Small intestine (tissue), 7 donors: Measurements from ENCODE around the gene SBNO1. TPM values are rescaled to one million over a fixed set of nuclear protein-coding genes. Genes with fewer than 3 reads are reported as not detected.
"Not testable (repeated sequence)": the region's sequence is repeated elsewhere in the genome, so short reads cannot be mapped to it uniquely, and the experiment has no call there.

Experiments
- DNase-seq, 2 donors: peaks; one replicate each; pipeline versions ENCODE4 v3.0.0 to v3.0.0-alpha.2; 2013
- FAIRE-seq: peaks from 2 replicates; lab custom pipeline; 2012; peaks lifted over from hg19 to GRCh38; lab: Jason Lieb, UNC
- H3K27ac ChIP-seq, 3 donors: one replicate each; pipeline ENCODE4 v1.5.1; 2013; ENCODE audit warnings: low read length in 2 of 3, mild to moderate bottlenecking in 2 of 3, control low read depth in 1 of 3, inconsistent platforms in 1 of 3, low read depth in 1 of 3, moderate library complexity in 1 of 3
- H3K27me3 ChIP-seq, 3 donors: one replicate each; pipeline ENCODE4 v1.6.1; 2013; ENCODE audit warnings: low read length in 3 of 3, inconsistent platforms in 1 of 3; ENCODE audit not compliant: control insufficient read depth in 3 of 3, insufficient read depth in 3 of 3
- H3K36me3 ChIP-seq, 3 donors: one replicate each; pipeline ENCODE4 v1.6.1; 2013; ENCODE audit warnings: low read length in 3 of 3, inconsistent platforms in 1 of 3, low read depth in 1 of 3, mild to moderate bottlenecking in 1 of 3, moderate library complexity in 1 of 3; ENCODE audit not compliant: control insufficient read depth in 3 of 3, insufficient read depth in 2 of 3
- H3K4me1 ChIP-seq, 3 donors: one replicate each; pipeline ENCODE4 v1.6.1; 2013; ENCODE audit warnings: low read length in 2 of 3, inconsistent platforms in 1 of 3, low read depth in 1 of 3, mild to moderate bottlenecking in 1 of 3, moderate library complexity in 1 of 3; ENCODE audit not compliant: control insufficient read depth in 3 of 3, insufficient read depth in 2 of 3
- H3K4me3 ChIP-seq, 3 donors: one replicate each; pipeline ENCODE4 v1.5.1; 2013; ENCODE audit warnings: low read length in 3 of 3, control low read depth in 1 of 3, inconsistent platforms in 1 of 3, low read depth in 1 of 3, mild to moderate bottlenecking in 1 of 3, moderate library complexity in 1 of 3
- H3K9me3 ChIP-seq, 2 donors: one replicate each; pipeline ENCODE4 v1.6.1; 2013; ENCODE audit warnings: low read depth in 1 of 2, low read length in 1 of 2; ENCODE audit not compliant: control insufficient read depth in 2 of 2, insufficient read depth in 1 of 2
- WGBS, 3 donors: extraction: QIAGEN DNeasy Blood & Tissue Kit; methylation state at CpG; one replicate each; pipeline ENCODE4 v1.1.7; 2013; 5-methylcytosine and 5-hydroxymethylcytosine counted together
- polyA plus RNA-seq, 4 donors: library from polyadenylated mRNA; stranded (reverse) in 3 of 4; unstranded in 1 of 4; fragments of 200-250 nt in 3 of 4; fragments of 120-200 nt in 1 of 4; gene quantifications; one replicate each; pipeline versions ENCODE4 v1.2.1 to v1.2.3, GENCODE V29; 2013
- donor health status: healthy with polysubstance abuse.
- donor health status: control.
- donor health status: control.
- donor health status: Bipolar disorder and iron deficiency.
- donor health status: healthy.

SBNO1 gene
- polyA plus RNA-seq, 4 donors, result 5.1 to 19.9 (median 6.5) TPM

DNA sequence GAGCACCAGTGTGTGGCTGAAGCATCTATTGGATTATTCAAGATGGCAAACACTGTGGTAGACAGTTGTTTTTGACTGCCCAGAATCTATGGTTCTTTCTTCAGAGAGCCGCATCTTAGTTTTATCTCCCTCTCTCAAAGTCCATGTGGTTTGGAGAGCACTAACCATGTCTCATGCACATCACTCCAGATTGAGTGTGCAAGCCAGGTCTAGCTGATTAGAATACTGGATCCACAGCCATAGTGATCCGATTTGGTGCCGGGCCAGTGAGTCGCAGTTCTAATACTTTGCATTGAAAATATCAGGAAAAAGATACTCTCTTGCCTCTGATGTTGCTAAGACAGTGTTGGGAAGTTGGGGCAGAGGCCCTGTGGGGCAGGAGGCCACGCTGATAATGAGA is 4.6 kb upstream of the SBNO1 start:
- no peak for DNase-seq
- H3K4me3 ChIP-seq, result no peak overlapping the region
- no peaks in the 10 kb centered on the region for H3K9me3 ChIP-seq
- H3K4me1 ChIP-seq, result no peaks in the 10 kb centered on the region
- no peak overlapping the region for H3K27ac ChIP-seq
- H3K36me3 ChIP-seq, result no peaks in the 10 kb centered on the region
- WGBS, 3 donors, result 92 to 94% (median 94%) methylated on average over 5 of the region's 5 CpGs
- H3K27me3 ChIP-seq, result no peaks in the 10 kb centered on the region
- no peak for FAIRE-seq

DNA sequence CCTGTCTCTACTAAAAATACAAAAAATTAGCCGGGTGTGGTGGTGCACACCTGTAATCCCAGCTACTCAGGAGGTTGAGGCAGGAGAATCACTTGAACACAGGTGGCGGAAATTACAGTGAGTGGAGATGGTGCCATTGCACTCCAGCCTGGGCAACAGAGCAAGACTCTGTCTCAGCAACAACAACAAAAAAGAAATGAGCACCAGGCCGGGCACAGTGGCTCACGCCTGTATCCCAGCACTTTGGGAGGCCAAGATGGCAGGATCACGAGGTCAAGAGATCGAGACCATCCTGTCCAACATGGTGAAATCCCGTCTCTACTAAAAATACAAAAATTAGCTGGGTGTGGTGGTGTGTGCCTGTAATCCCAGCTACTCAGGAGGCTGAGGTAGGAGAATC is 3.8 kb upstream of the SBNO1 start:
- not testable (repeated sequence) for H3K27me3 ChIP-seq, H3K36me3 ChIP-seq, H3K27ac ChIP-seq, H3K4me3 ChIP-seq, FAIRE-seq, H3K4me1 ChIP-seq, DNase-seq, H3K9me3 ChIP-seq
- 92 to 98% (median 95%) methylated on average over 7 of the region's 7 CpGs for WGBS, 3 donors

DNA sequence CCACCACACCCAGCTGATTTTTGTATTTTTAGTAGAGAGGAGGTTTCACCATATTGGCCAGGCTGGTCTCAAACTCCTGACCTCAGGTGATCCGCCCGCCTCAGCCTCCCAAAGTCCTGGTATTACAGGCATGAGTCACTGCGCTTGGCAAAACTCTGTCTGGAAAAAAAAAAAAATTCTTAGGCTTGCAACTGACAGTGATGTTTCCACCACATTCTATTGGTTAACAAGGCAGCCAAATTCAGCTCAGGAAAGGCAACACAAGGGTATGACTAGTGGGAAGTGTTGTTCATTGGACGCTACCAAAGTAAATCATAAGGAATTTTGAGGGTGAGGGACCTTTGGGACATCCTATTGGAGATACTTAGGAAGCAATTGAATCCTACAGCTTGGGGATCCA is 2.9 kb upstream of the SBNO1 start:
- Histone ChIP-seq H3K9me3 (no peaks in the 10 kb centered on the region), H3K27me3 (no peaks in the 10 kb centered on the region), H3K27ac (no peak overlapping the region), H3K36me3 (no peaks in the 10 kb centered on the region), H3K4me1 (peaks cover 0 to 2% (median 0%) of the 10 kb centered on the region in 3 donors), H3K4me3 (no peak overlapping the region)
- WGBS, 3 donors, result 93 to 97% (median 95%) methylated on average over 4 of the region's 4 CpGs
- DNase-seq (no peak), FAIRE-seq (no peak)

GRCh38 chr12:123365025-123365917 is 624 bp upstream of the SBNO1 start:
- Histone ChIP-seq H3K9me3 (no peaks in the 10 kb centered on the region), H3K4me3 (peak overlapping the region; percentile 47 to 97 (median 92)), H3K27ac (peak overlapping the region; percentile 78 to 97 (median 93)), H3K36me3 (peaks cover 0 to 10% (median 0%) of the 10 kb centered on the region in 3 donors), H3K4me1 (peaks cover 0 to 5% (median 0%) of the 10 kb centered on the region in 3 donors), H3K27me3 (no peaks in the 10 kb centered on the region)
- WGBS, 3 donors, result 0 to 1% (median 0%) methylated on average over 52 to 61 of the region's 61 CpGs
- DNase-seq (peak; percentile 99), FAIRE-seq (no peak)

- 0% methylated on average over 59 to 62 of the region's 62 CpGs for WGBS, 3 donors
- Histone ChIP-seq H3K27me3 (no peaks in the 10 kb centered on the region), H3K36me3 (peaks cover 0 to 15% (median 0%) of the 10 kb centered on the region in 3 donors), H3K4me3 (peak overlapping the region; percentile 92 to 97 (median 94)), H3K27ac (peak overlapping the region; percentile 84 to 88 (median 87)), H3K4me1 (peaks cover 0 to 5% (median 0%) of the 10 kb centered on the region in 3 donors), H3K9me3 (no peaks in the 10 kb centered on the region)
- FAIRE-seq, result no peak
- DNase-seq, result peak; percentile 17 to 47
Observed at GRCh38 chr12:123363740-123364531, 711 bp downstream of the SBNO1 start.

DNA sequence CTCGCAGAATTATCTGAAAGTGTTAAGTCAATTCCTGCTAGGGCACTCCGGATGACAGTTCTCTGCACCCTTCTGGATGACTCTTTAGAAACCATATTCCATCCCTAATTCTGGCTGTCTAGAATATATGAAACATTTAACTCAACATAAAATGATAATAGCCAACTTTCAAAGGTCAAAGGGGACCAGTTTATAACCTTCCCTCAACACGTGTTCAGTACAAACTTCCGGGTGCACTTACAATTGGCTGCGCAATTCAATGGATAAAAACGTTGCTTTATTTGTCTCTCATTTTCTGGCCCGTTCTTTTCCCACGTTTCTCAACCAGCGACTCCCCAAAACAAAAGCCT is 1.3 kb downstream of the SBNO1 start:
- Histone ChIP-seq H3K27me3 (no peaks in the 10 kb centered on the region), H3K9me3 (no peaks in the 10 kb centered on the region), H3K4me3 (peak overlapping the region; percentile 92 to 97 (median 94)), H3K4me1 (peaks cover 0 to 5% (median 0%) of the 10 kb centered on the region in 3 donors), H3K27ac (peak overlapping the region; percentile 23 to 88 (median 34)), H3K36me3 (peaks cover 0 to 15% (median 0%) of the 10 kb centered on the region in 3 donors)
- WGBS, 3 donors, result 1 to 3% (median 3%) methylated on average over 9 of the region's 9 CpGs
- FAIRE-seq (no peak), DNase-seq (peak; percentile 62 to 68)

DNA sequence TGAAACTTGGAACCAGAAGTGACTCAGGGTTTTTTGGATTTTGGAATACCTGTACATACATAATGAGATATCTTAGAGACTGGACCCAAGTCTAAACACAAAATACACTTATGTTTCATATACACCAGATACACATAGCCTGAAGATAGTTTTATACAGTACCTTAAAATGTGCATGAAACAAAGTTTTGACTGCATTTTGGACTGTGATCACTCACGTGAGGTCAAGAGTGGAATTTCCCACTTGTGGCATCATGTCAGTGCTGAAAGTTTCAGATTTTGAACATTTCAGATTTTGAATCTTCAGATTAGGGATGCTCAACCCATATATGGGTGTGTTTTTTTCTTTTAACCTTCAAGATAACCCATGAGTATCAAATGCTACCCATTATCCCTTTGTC is 6.6 kb downstream of the SBNO1 start:
- Histone ChIP-seq H3K36me3 (peaks cover 0 to 32% (median 2%) of the 10 kb centered on the region in 3 donors), H3K4me1 (peaks cover 0 to 5% (median 0%) of the 10 kb centered on the region in 3 donors), H3K4me3 (no peak overlapping the region), H3K9me3 (no peaks in the 10 kb centered on the region), H3K27ac (no peak overlapping the region), H3K27me3 (no peaks in the 10 kb centered on the region)
- WGBS, 3 donors, result 49 to 69% (median 58%) methylated on average over 1 of the region's 1 CpG
- no peak for FAIRE-seq
- DNase-seq, result no peak

DNA sequence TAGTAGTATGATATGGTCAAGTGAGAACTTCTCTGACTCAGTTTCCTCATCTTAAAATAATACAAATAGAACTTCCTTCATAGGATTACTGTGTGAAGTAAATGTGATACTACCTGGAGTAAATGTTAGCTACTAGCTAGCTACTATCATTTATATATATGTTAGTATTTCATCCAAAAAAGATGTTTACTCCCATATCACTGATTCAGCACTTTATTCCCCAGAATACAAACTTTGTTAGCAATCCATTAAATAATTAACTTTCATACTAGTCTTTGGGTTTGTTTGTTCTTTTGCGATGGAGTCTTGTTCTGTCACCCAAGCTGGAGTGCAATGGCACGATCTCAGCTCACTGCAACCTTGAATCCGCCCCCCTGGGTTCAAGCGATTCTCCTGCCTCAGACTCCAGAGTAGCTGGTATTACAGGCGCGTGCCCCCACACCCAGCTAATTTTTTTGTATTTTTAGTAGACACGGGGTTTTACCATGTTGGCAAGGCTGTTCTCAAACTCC is 8.4 kb downstream of the SBNO1 start:
- Histone ChIP-seq H3K4me1 (no peaks in the 10 kb centered on the region), H3K4me3 (no peak overlapping the region), H3K27ac (no peak overlapping the region), H3K9me3 (no peaks in the 10 kb centered on the region), H3K36me3 (peaks cover 0 to 33% (median 2%) of the 10 kb centered on the region in 3 donors), H3K27me3 (no peaks in the 10 kb centered on the region)
- DNase-seq, result no peak
- WGBS, 3 donors, result 75 to 81% (median 79%) methylated on average over 7 of the region's 7 CpGs
- FAIRE-seq, result no peak
